Thyroid gland (tissue), 4 donors: ENCODE measurements around the gene RELB. TPM values are rescaled to one million over a fixed set of nuclear protein-coding genes. Genes with fewer than 3 reads are reported as not detected.
"Not testable (repeated sequence)": the region's sequence is repeated elsewhere in the genome, so short reads cannot be mapped to it uniquely, and the experiment has no call there.

ENCODE experiments used
- DNase-seq, 2 donors: peaks; one replicate each; pipeline ENCODE4 v3.0.0-alpha.2; 2019
- H3K27ac ChIP-seq, 3 donors: fragments of 200-600 bp; sonication (generic); 1 replicate in 2 of 3; 2 replicates in 1 of 3; pipeline ENCODE4 v1.5.1; 2016 to 2019; ENCODE audit warnings: mild to moderate bottlenecking in 1 of 3, moderate library complexity in 1 of 3
- H3K27me3 ChIP-seq: fragments of 200-600 bp; sonication (generic); one replicate; pipeline ENCODE4 v1.5.1; 2019
- H3K36me3 ChIP-seq, 2 donors: fragments of 200-600 bp; sonication (generic); one replicate each; pipeline ENCODE4 v1.5.1; 2016 to 2019
- H3K4me1 ChIP-seq, 2 donors: fragments of 200-600 bp; sonication (generic); one replicate each; pipeline ENCODE4 v1.5.1; 2017 to 2019
- H3K4me3 ChIP-seq, 3 donors: fragments of 200-600 bp; sonication (generic); replicated peaks in 1 of 3; 1 replicate in 2 of 3; 2 replicates in 1 of 3; pipeline ENCODE4 v1.5.1; 2016; ENCODE audit warnings: mild to moderate bottlenecking in 1 of 3
- H3K9me3 ChIP-seq: fragments of 200-600 bp; sonication (generic); one replicate; pipeline ENCODE4 v1.5.1; 2017
- CTCF ChIP-seq, 6 experiments: fragments of 200-600 bp in 3 of 6; fragments of 450-650 bp in 3 of 6; sonication (generic) in 3 of 6; IDR thresholded peaks; one replicate each; pipeline ENCODE4 v1.5.1; 2016 to 2019; ENCODE audit warnings: antibody characterized with exemption in 6 of 6, mild to moderate bottlenecking in 2 of 6, inconsistent platforms in 1 of 6, moderate library complexity in 1 of 6
- POLR2A ChIP-seq, 2 donors: fragments of 450-650 bp; IDR thresholded peaks; one replicate each; pipeline ENCODE4 v1.6.1; 2017; ENCODE audit warnings: antibody characterized with exemption in 2 of 2, mild to moderate bottlenecking in 2 of 2, moderate library complexity in 1 of 2
- WGBS, 2 donors: methylation state at CpG; one replicate each; pipeline ENCODE4 v1.1.5; 2017; 5-methylcytosine and 5-hydroxymethylcytosine counted together
- intact Hi-C: fragments of 100-400 bp; cut with DNase I; formaldehyde crosslinking; loops from one replicate; pipeline ENCODE4 v1.15.1; 2023
- total RNA-seq, 4 donors: library from RNA; depleted of rRNA; stranded (reverse); fragments of >200 nt; gene quantifications; one replicate each; pipeline ENCODE4 v1.2.3, GENCODE V29; 2016

The RELB gene
- total RNA-seq, 4 donors from 2014 or later: 6.7 to 11.3 (median 9.1) TPM

GRCh38 chr19:44968118-44968517 is 33.1 kb upstream of the RELB start:
- TF ChIP-seq CTCF (IDR thresholded peaks at IDR 0.05) (no peak), POLR2A (IDR thresholded peaks at IDR 0.05) (no peak)
- H3K9me3 ChIP-seq: no peaks in the 10 kb centered on the region
- no peak overlapping the region for H3K27ac ChIP-seq
- no peak overlapping the region for H3K4me3 ChIP-seq
- H3K4me1 ChIP-seq: no peaks in the 10 kb centered on the region
- no peaks in the 10 kb centered on the region for H3K27me3 ChIP-seq
- DNase-seq: no peak
- intact Hi-C loops: no loop called here
- 94 to 97% methylated on average over 5 of the region's 5 CpGs for WGBS, 2 donors
- peaks cover 11 to 22% of the 10 kb centered on the region in 2 donors for H3K36me3 ChIP-seq

DNA sequence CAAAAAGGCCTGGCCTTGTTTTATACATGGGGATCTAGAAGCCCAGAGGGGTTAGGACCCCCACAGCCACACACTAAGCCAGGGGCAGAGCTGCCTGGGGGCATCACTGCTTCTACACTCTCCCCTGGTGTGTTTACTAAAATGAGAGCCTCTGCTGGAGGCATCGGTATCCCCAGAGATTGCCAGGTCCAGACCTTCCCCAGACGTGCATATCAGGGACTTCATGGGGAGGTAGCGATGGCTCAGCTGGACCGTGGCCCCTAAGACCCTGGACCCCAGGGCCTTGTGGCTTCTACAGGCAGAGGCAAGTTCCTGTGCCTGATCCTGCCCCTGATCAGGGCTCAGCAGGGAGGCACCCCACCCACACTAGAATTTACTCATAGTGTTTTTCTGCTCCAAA is 32.6 kb upstream of the RELB start:
- no peak overlapping the region for H3K27ac ChIP-seq
- intact Hi-C loops: no loop called here

DNA sequence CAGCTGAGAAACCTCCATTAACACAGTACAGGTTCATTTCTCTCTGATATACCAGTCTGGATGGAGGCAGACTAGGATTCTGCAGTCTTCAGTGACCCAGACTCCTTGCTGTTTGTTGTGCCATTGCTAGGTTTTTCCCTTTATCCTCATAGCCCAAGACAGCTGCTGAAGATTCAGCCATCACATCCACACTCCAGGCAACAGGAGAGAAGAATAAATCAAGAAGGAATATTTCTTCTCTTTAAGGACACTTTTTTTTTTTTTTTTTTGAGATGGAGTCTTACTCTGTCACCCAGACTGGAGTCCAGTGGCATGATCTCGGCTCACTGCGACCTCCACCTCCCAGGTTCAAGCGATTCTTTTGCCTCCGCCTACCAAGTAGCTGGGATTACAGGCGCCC is 31.8 kb upstream of the RELB start:
- Histone ChIP-seq H3K4me3 (no peak overlapping the region), H3K27ac (no peak overlapping the region), H3K36me3 (peaks cover 14 to 23% of the 10 kb centered on the region in 2 donors), H3K27me3 (no peaks in the 10 kb centered on the region), H3K9me3 (no peaks in the 10 kb centered on the region), H3K4me1 (no peaks in the 10 kb centered on the region)
- no peak for TF ChIP-seq POLR2A (IDR thresholded peaks at IDR 0.05)
- no peak for TF ChIP-seq CTCF (IDR thresholded peaks at IDR 0.05)
- WGBS, 2 donors: 95 to 99% methylated on average over 5 of the region's 5 CpGs
- no peak for DNase-seq
- intact Hi-C loops: no loop called here

More for the DNA sequence above, 32.6 kb upstream of the RELB start:
- no peak for DNase-seq
- H3K4me1 ChIP-seq: no peaks in the 10 kb centered on the region
- TF ChIP-seq CTCF (IDR thresholded peaks at IDR 0.05): no peak
- TF ChIP-seq POLR2A (IDR thresholded peaks at IDR 0.05): no peak
- no peak overlapping the region for H3K4me3 ChIP-seq
- WGBS, 2 donors: 92 to 97% methylated on average over 4 of the region's 4 CpGs
- H3K27me3 ChIP-seq: no peaks in the 10 kb centered on the region
- no peaks in the 10 kb centered on the region for H3K9me3 ChIP-seq
- H3K36me3 ChIP-seq: peaks cover 10 to 23% of the 10 kb centered on the region in 2 donors

DNA sequence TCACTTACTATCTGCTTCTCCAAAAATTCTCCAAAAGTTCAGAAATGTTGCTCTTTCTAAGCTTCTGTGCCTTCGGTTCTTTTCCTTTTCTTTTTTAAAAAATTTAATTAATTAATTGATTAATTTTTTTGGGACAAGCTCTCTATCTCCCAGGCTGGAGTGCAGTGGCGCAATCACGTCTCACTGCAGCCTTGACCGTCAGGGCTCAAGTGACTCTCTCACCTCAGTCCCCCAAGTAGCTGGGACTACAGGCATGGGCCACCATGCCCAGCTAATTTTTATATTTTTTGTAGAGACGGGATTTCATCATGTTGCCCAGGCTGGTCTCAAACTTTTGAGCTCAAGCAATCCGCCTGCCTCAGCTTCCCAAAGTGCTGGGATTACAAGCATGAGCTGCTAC is 29.8 kb upstream of the RELB start:
- H3K36me3 ChIP-seq: peaks cover 25 to 31% of the 10 kb centered on the region in 2 donors

GRCh38 chr19:44972802-44973201 is 28.5 kb upstream of the RELB start:
- Histone ChIP-seq H3K4me3 (no peak overlapping the region), H3K27me3 (no peaks in the 10 kb centered on the region), H3K9me3 (no peaks in the 10 kb centered on the region), H3K27ac (no peak overlapping the region), H3K36me3 (peaks cover 39 to 45% of the 10 kb centered on the region in 2 donors), H3K4me1 (no peaks in the 10 kb centered on the region)
- intact Hi-C loops: no loop called here
- DNase-seq: no peak
- TF ChIP-seq CTCF (IDR thresholded peaks at IDR 0.05): no peak
- no peak for TF ChIP-seq POLR2A (IDR thresholded peaks at IDR 0.05)
- 95 to 99% methylated on average over 12 to 13 of the region's 13 CpGs for WGBS, 2 donors

More for the DNA sequence above, 29.8 kb upstream of the RELB start:
- H3K27ac ChIP-seq, H3K27me3 ChIP-seq, H3K4me3 ChIP-seq, H3K9me3 ChIP-seq, DNase-seq, intact Hi-C loops, H3K4me1 ChIP-seq: not testable (repeated sequence)
- WGBS, 2 donors: 87 to 94% methylated on average over 6 of the region's 6 CpGs
